A549 (cell line): ENCODE results near the gene LRRC2. TPM values are rescaled to one million over a fixed set of nuclear protein-coding genes. Genes with fewer than 3 reads are reported as not detected.

Experiments
- ATAC-seq, 2 experiments: fragments of 200-7000 bp in 1 of 2; fragments of >200 bp in 1 of 2; cut with Nextera tagmentation in 1 of 2; cut with Tn5 transposase in 1 of 2; 3 replicates each; pipeline versions ENCODE4 v1.8.0 to v1.9.1; 2018 to 2020; ENCODE audit warnings: mild to moderate bottlenecking in 1 of 2, moderate library complexity in 1 of 2
- CTCF ChIA-PET: fragments of 300-600 bp; sonication (Branson Sonifier 250); formaldehyde crosslinking; extraction: SDS; loops from one replicate; lab custom pipeline; 2021; ENCODE audit warnings: antibody characterized with exemption, inconsistent platforms; lab: Yijun Ruan, JAX
- POLR2A ChIA-PET: fragments of 350-600 bp; formaldehyde crosslinking; extraction: SDS; loops from one replicate; lab custom pipeline; 2021; ENCODE audit warnings: antibody characterized with exemption, inconsistent platforms; lab: Yijun Ruan, JAX
- DNase-seq, 2 experiments: peaks; one replicate each; pipeline versions ENCODE4 v3.0.0 to v3.0.0-alpha.2; 2011 to 2016; ENCODE audit warnings: low read depth in 1 of 2, low spot score in 1 of 2
- FAIRE-seq: peaks from 2 replicates; lab custom pipeline; 2011; peaks lifted over from hg19 to GRCh38; lab: Jason Lieb, UNC
- H3K27ac ChIP-seq, 2 experiments: fragments of >200 bp; sonication (Bioruptor Twin); formaldehyde crosslinking; 3 replicates each; pipeline ENCODE4 v1.5.1; 2016 to 2017
- H3K4me1 ChIP-seq: fragments of >200 bp; sonication (Bioruptor Twin); formaldehyde crosslinking; 3 replicates; pipeline ENCODE4 v1.6.1; 2016
- H3K4me2 ChIP-seq: fragments of >200 bp; sonication (Bioruptor Twin); formaldehyde crosslinking; 3 replicates; pipeline ENCODE4 v1.6.1; 2016
- H3K4me3 ChIP-seq: fragments of >200 bp; sonication (Bioruptor Twin); formaldehyde crosslinking; 3 replicates; pipeline ENCODE4 v1.5.1; 2016
- H3K9me3 ChIP-seq: fragments of >200 bp; sonication (Bioruptor Twin); formaldehyde crosslinking; 3 replicates; pipeline ENCODE4 v1.6.1; 2016
- BCL3 ChIP-seq: fragments of >200 bp; sonication (Bioruptor Twin); formaldehyde crosslinking; IDR thresholded peaks from 3 replicates; pipeline ENCODE4 v1.6.1; 2016
- BHLHE40 ChIP-seq: IDR thresholded peaks from 2 replicates; pipeline ENCODE4 v1.6.1; 2012; ENCODE audit warnings: low read depth, low read length, inconsistent platforms
- EHMT2 ChIP-seq: fragments of 200-600 bp; sonication (generic); IDR thresholded peaks from 2 replicates; pipeline ENCODE4 v1.6.1; 2016; ENCODE audit warnings: antibody characterized with exemption, low read depth, mild to moderate bottlenecking, moderate library complexity
- ELK1 ChIP-seq: fragments of 150-350 bp; IDR thresholded peaks from 2 replicates; pipeline ENCODE4 v1.6.1; 2014; ENCODE audit warnings: low read depth, mild to moderate bottlenecking, low read length
- FOXS1 ChIP-seq: fragments of 250-450 bp; sonication (Bioruptor Pico); IDR thresholded peaks from 2 replicates; pipeline ENCODE4 v1.5.0; 2020; ENCODE audit warnings: mild to moderate bottlenecking, moderate library complexity
- GATA3 ChIP-seq: IDR thresholded peaks from 2 replicates; pipeline ENCODE4 v1.6.1; 2012; ENCODE audit warnings: borderline replicate concordance
- HDAC2 ChIP-seq: fragments of 200-600 bp; sonication (generic); IDR thresholded peaks from 2 replicates; pipeline ENCODE4 v1.6.1; 2016
- HES2 ChIP-seq: fragments of >200 bp; sonication (Bioruptor Twin); formaldehyde crosslinking; IDR thresholded peaks from 2 replicates; pipeline ENCODE4 v1.6.1; 2016
- HEYL ChIP-seq: fragments of 250-450 bp; sonication (Bioruptor Pico); IDR thresholded peaks from 2 replicates; pipeline ENCODE4 v1.8.0; 2021; ENCODE audit warnings: mild to moderate bottlenecking, moderate library complexity
- HMGXB4 ChIP-seq: fragments of 250-450 bp; sonication (Bioruptor Pico); IDR thresholded peaks from 2 replicates; pipeline ENCODE4 v1.5.0; 2021; ENCODE audit warnings: mild to moderate bottlenecking, moderate library complexity, borderline replicate concordance
- HOXA7 ChIP-seq: fragments of 250-450 bp; sonication (Bioruptor Pico); IDR thresholded peaks from 2 replicates; pipeline ENCODE4 v1.5.0; 2020; ENCODE audit warnings: mild to moderate bottlenecking, moderate library complexity
- JUNB ChIP-seq: fragments of >200 bp; sonication (Bioruptor Twin); formaldehyde crosslinking; IDR thresholded peaks from 2 replicates; pipeline ENCODE4 v1.6.1; 2016
- KDM1A ChIP-seq: fragments of 200-600 bp; sonication (generic); IDR thresholded peaks from 2 replicates; pipeline ENCODE4 v1.6.1; 2016; ENCODE audit warnings: low read depth, mild to moderate bottlenecking
- KDM5A ChIP-seq: fragments of 200-600 bp; sonication (generic); IDR thresholded peaks from 2 replicates; pipeline ENCODE4 v1.6.1; 2016; ENCODE audit warnings: antibody characterized with exemption, mild to moderate bottlenecking
- MAFK ChIP-seq: fragments of 450-650 bp; IDR thresholded peaks from 2 replicates; pipeline ENCODE4 v1.6.1; 2014; ENCODE audit not compliant: partially characterized antibody
- MYC ChIP-seq: IDR thresholded peaks from 2 replicates; pipeline ENCODE4 v1.6.1; 2012; ENCODE audit warnings: mild to moderate bottlenecking, inconsistent platforms, low read length, improper control_type of control experiment, borderline replicate concordance
- NPAS2 ChIP-seq: fragments of 250-450 bp; sonication (Bioruptor Pico); IDR thresholded peaks from 2 replicates; pipeline ENCODE4 v1.8.0; 2022; ENCODE audit warnings: mild to moderate bottlenecking, moderate library complexity, borderline replicate concordance
- NR3C1 ChIP-seq: fragments of >200 bp; sonication (Bioruptor Twin); formaldehyde crosslinking; IDR thresholded peaks from 3 replicates; pipeline ENCODE4 v1.6.1; 2017
- PHF8 ChIP-seq: fragments of 200-600 bp; sonication (generic); IDR thresholded peaks from 2 replicates; pipeline ENCODE4 v1.6.1; 2016; ENCODE audit warnings: low read depth, mild to moderate bottlenecking, antibody characterized with exemption, moderate library complexity, borderline replicate concordance
- POLR2AphosphoS2 ChIP-seq: conservative IDR thresholded peaks from 2 replicates; pipeline ENCODE4 v1.6.1; 2012; ENCODE audit warnings: low read length, improper control_type of control experiment, inconsistent platforms
- RAD21 ChIP-seq, 2 experiments: fragments of >200 bp in 1 of 2; sonication (Bioruptor Twin) in 1 of 2; formaldehyde crosslinking in 1 of 2; IDR thresholded peaks in 1 of 2; conservative IDR thresholded peaks in 1 of 2; 2 replicates in 1 of 2; 3 replicates in 1 of 2; pipeline ENCODE4 v1.6.1; 2012 to 2018; ENCODE audit warnings: inconsistent platforms in 1 of 2
- RFX5 ChIP-seq: fragments of 450-650 bp; IDR thresholded peaks from 2 replicates; pipeline ENCODE4 v1.7.1; 2014; ENCODE audit warnings: antibody characterized with exemption, mild to moderate bottlenecking, moderate library complexity
- RNF2 ChIP-seq: fragments of 200-600 bp; sonication (generic); IDR thresholded peaks from 2 replicates; pipeline ENCODE4 v1.6.1; 2016; ENCODE audit warnings: low read depth, mild to moderate bottlenecking, antibody characterized with exemption, moderate library complexity, borderline replicate concordance
- SREBF2 ChIP-seq: fragments of 450-650 bp; IDR thresholded peaks from 2 replicates; pipeline ENCODE4 v1.6.1; 2014; ENCODE audit warnings: mild to moderate bottlenecking, moderate library complexity
- TFCP2L1 ChIP-seq: fragments of 250-450 bp; sonication (Bioruptor Pico); IDR thresholded peaks from 2 replicates; pipeline ENCODE4 v1.5.0; 2021; ENCODE audit warnings: mild to moderate bottlenecking
- USF2 ChIP-seq: fragments of 450-650 bp; IDR thresholded peaks from 2 replicates; pipeline ENCODE4 v1.6.1; 2014; ENCODE audit warnings: antibody characterized with exemption
- ZFP36 ChIP-seq: fragments of 450-650 bp; IDR thresholded peaks from 2 replicates; pipeline ENCODE4 v1.6.1; 2014; ENCODE audit warnings: borderline replicate concordance; ENCODE audit not compliant: partially characterized antibody
- ZNF302 ChIP-seq: fragments of 250-450 bp; sonication (Bioruptor Pico); IDR thresholded peaks from 2 replicates; pipeline ENCODE4 v1.9.0; 2021; ENCODE audit warnings: inconsistent platforms, mild to moderate bottlenecking, moderate library complexity
- ZSCAN20 ChIP-seq: fragments of 250-450 bp; sonication (Bioruptor Pico); IDR thresholded peaks from 2 replicates; pipeline ENCODE4 v1.8.0; 2022; ENCODE audit warnings: mild to moderate bottlenecking, moderate library complexity
- WGBS: methylation state at CpG from one replicate; pipeline ENCODE4 v1.1.6; 2017; ENCODE audit errors: missing lambda C conversion rate; 5-methylcytosine and 5-hydroxymethylcytosine counted together
- polyA plus RNA-seq, 4 experiments: library from polyadenylated mRNA; depleted of rRNA in 3 of 4; stranded (reverse); fragments of >200 nt; fragmentation: RNase III in 1 of 4; extraction: RNeasy Plus Mini Kit Qiagen cat#74134 plus additional on column Dnase treatment in 1 of 4; gene quantifications; 2 replicates in 3 of 4; 3 replicates in 1 of 4; pipeline ENCODE4 v1.2.3, GENCODE V29; 2011 to 2017

Gene LRRC2
- polyA plus RNA-seq, 2 of the 4 experiments (the other 2 are of a cell fraction): not detected

GRCh38 chr3:46553154-46553553 lies 12.9 kb downstream of the LRRC2 start:
- ATAC-seq (no peak), FAIRE-seq (no peak), DNase-seq (no peak)
- Histone ChIP-seq H3K27ac (no peak overlapping the region), H3K9me3 (no peaks in the 10 kb centered on the region), H3K4me1 (0 out of 3 replicates have a peak, but pooled peaks cover 3% of the 10 kb centered on the region), H3K4me2 (no peak overlapping the region), H3K4me3 (no peak overlapping the region)
- CTCF ChIA-PET: interaction anchor here (2.0 kb wide), 1 partner anchor 64 kb away, joined by 7 read pairs; no protein-coding TSS in a partner anchor
- WGBS: 0% methylated on average over 1 of the region's 1 CpG
- TF ChIP-seq ELK1 (no peak), ZNF302 (CRISPR knock-in tag) (no peak), KDM1A (no peak), NR3C1 (no peak), EHMT2 (no peak), KDM5A (no peak), PHF8 (no peak), HES2 (no peak), MAFK (no peak)
- POLR2A ChIA-PET: no interaction called here

- TF ChIP-seq ZFP36: no peak
- no peak for TF ChIP-seq HEYL (CRISPR knock-in tag)
- no peak for TF ChIP-seq RFX5
- TF ChIP-seq TFCP2L1 (CRISPR knock-in tag): no peak
- no peak for TF ChIP-seq BCL3
- no peak for TF ChIP-seq FOXS1
- no peak for TF ChIP-seq RAD21 (conservative IDR thresholded peaks at IDR 0.05 in 1 of 2, IDR thresholded peaks at IDR 0.05 in 1 of 2)
- no peak for TF ChIP-seq HDAC2
- no peak for TF ChIP-seq NPAS2
- TF ChIP-seq MYC: no peak
- WGBS: 71% methylated on average over 1 of the region's 1 CpG
- H3K4me3 ChIP-seq: no peak overlapping the region
- FAIRE-seq (no peak), ATAC-seq (no peak), DNase-seq (no peak)
- POLR2A ChIA-PET: no interaction called here
- no peak overlapping the region for H3K27ac ChIP-seq
- no peaks in the 10 kb centered on the region for H3K4me1 ChIP-seq
- CTCF ChIA-PET: interaction anchor here (2.0 kb wide), 1 partner anchor 64 kb away, joined by 7 read pairs; no protein-coding TSS in a partner anchor
- no peak overlapping the region for H3K4me2 ChIP-seq
- no peaks in the 10 kb centered on the region for H3K9me3 ChIP-seq
Observed at GRCh38 chr3:46552538-46552937, 13.6 kb downstream of the LRRC2 start.

GRCh38 chr3:46551615-46552014 lies 14.5 kb downstream of the LRRC2 start:
- Histone ChIP-seq H3K4me1 (no peaks in the 10 kb centered on the region), H3K4me2 (no peak overlapping the region), H3K27ac (no peak overlapping the region), H3K4me3 (no peak overlapping the region), H3K9me3 (no peaks in the 10 kb centered on the region)
- ChIA-PET CTCF (interaction anchor here (0.9 to 1.4 kb wide), 3 partner anchors 42 to 63 kb away, joined by 3 to 5 read pairs (median 3); no protein-coding TSS in a partner anchor), POLR2A (no interaction called here)
- FAIRE-seq (no peak), DNase-seq (no peak), ATAC-seq (no peak)
- 39% methylated on average over 2 of the region's 2 CpGs for WGBS
- TF ChIP-seq GATA3 (no peak), USF2 (no peak), BCL3 (no peak), EHMT2 (no peak), ZSCAN20 (CRISPR knock-in tag) (no peak), HEYL (CRISPR knock-in tag) (no peak), RNF2 (no peak), SREBF2 (no peak), BHLHE40 (no peak), HMGXB4 (CRISPR knock-in tag) (no peak), HOXA7 (no peak), POLR2AphosphoS2 (no peak), JUNB (no peak)
